ENCODE data around the gene KRTAP13-3. TPM values are rescaled to one million over a fixed set of nuclear protein-coding genes. Genes with fewer than 3 reads are reported as not detected.

Gene KRTAP13-3
- total and polyA plus RNA-seq, 2 of the 8 experiments (the other 6 are each of a cell fraction or from before 2014, with no cell fraction given), result not detected

- H3K4me3 ChIP-seq (ENCODE audit: extremely low read depth in 1 of 4, insufficient read depth in 2 of 4, low read depth in 3 of 4, low read length in 4 of 4), result no peak overlapping the region
- H2BK120ac ChIP-seq (replicated peaks; ENCODE audit: low read depth, low read length), result no peak overlapping the region
- no peak overlapping the region for H3K4me2 ChIP-seq (ENCODE audit: insufficient read depth in 1 of 2, low read depth in 2 of 2, low read length in 2 of 2)
- no peak overlapping the region for H3K27ac ChIP-seq (ENCODE audit: low read depth, low read length)
- no peak overlapping the region for H3K18ac ChIP-seq (ENCODE audit: extremely low read depth, low read length)
- no peaks in the 10 kb centered on the region for H3K23me2 ChIP-seq (ENCODE audit: low read depth, low read length)
- no peak overlapping the region for H3K23ac ChIP-seq (ENCODE audit: insufficient read length)
- H3K36me3 ChIP-seq (ENCODE audit: control insufficient read depth in 2 of 4, insufficient read depth in 4 of 4, low read length in 3 of 4), result no peaks in the 10 kb centered on the region
- H3K9ac ChIP-seq (replicated peaks in 1 of 4; ENCODE audit: extremely low read depth in 1 of 4, low read depth in 3 of 4, low read length in 3 of 4), result no peak overlapping the region
- no peaks in the 10 kb centered on the region for H3K79me2 ChIP-seq (ENCODE audit: control insufficient read depth in 1 of 2, insufficient read depth in 2 of 2, low read length in 2 of 2)
- H3K4ac ChIP-seq (replicated peaks; ENCODE audit: insufficient read length, low read depth, low read length), result no peak overlapping the region
- peak; percentile 66 for FAIRE-seq
- peaks cover 0 to 4% (median 0%) of the 10 kb centered on the region in 4 experiments; a peak in 1 of 7 replicates for H3K4me1 ChIP-seq (replicated peaks in 1 of 4; ENCODE audit: control insufficient read depth in 3 of 4, insufficient read depth in 4 of 4, low read length in 3 of 4)
- H4K91ac ChIP-seq (replicated peaks; ENCODE audit: insufficient read length, low read length), result no peak overlapping the region
- no peak overlapping the region for H4K5ac ChIP-seq (ENCODE audit: insufficient read length, low read depth, low read length)
- H3K14ac ChIP-seq (ENCODE audit: insufficient read length), result no peak overlapping the region
- WGBS, 2 experiments (ENCODE audit: extremely low coverage in 1 of 2, insufficient coverage in 1 of 2, insufficient read length in 1 of 2, insufficient replicate concordance in 2 of 2, low coverage in 1 of 2, low lambda C conversion rate in 2 of 2, missing lambda C conversion rate in 1 of 2), result 47% methylated on average over 10 of the region's 10 CpGs; no CpG with 5 or more reads in 1 of the 2 experiments
- H3K79me1 ChIP-seq (ENCODE audit: low read depth, low read length), result no peaks in the 10 kb centered on the region
- no peaks in the 10 kb centered on the region for H3K27me3 ChIP-seq (replicated peaks in 1 of 4; ENCODE audit: control insufficient read depth in 3 of 4, extremely low read depth in 1 of 4, insufficient read depth in 3 of 4, low read length in 3 of 4)
- no peak overlapping the region for H2AFZ ChIP-seq (ENCODE audit: low read length)
- DNase-seq (ENCODE audit: low read depth in 1 of 2, low spot score in 2 of 2), result peak; percentile 50 to 61
- H4K20me1 ChIP-seq (replicated peaks in 1 of 2; ENCODE audit: control insufficient read depth in 1 of 2, insufficient read depth in 2 of 2, low read length in 2 of 2), result no peaks in the 10 kb centered on the region
- CTCF ChIA-PET (ENCODE audit: partially characterized antibody), result interaction anchor here (0.6 to 2.4 kb wide), 22 partner anchors 10 to 1113 kb away, joined by 3 to 20 read pairs (median 3); partner anchors contain the start of gene KRTAP23-1
- no peak overlapping the region for H2BK15ac ChIP-seq (ENCODE audit: low read length)
- no peak overlapping the region for H4K8ac ChIP-seq (ENCODE audit: extremely low read depth, insufficient read depth, low read length)
- no peak overlapping the region for H2BK12ac ChIP-seq (ENCODE audit: low read depth, low read length)
- POLR2A ChIA-PET (ENCODE audit: partially characterized antibody), result interaction anchor here (1.1 kb wide), 1 partner anchor 16 kb away, joined by 3 read pairs; no protein-coding TSS in a partner anchor
- H2BK5ac ChIP-seq (ENCODE audit: low read depth, low read length), result no peak overlapping the region
- H3K56ac ChIP-seq (replicated peaks; ENCODE audit: insufficient read length, low read depth, low read length), result no peak overlapping the region
- no peaks in the 10 kb centered on the region for H3K9me3 ChIP-seq (ENCODE audit: insufficient read depth in 2 of 2, low read depth in 1 of 2, low read length in 1 of 2)
- H2AK5ac ChIP-seq (ENCODE audit: low read depth, low read length), result no peak overlapping the region
- H2BK20ac ChIP-seq (ENCODE audit: low read length), result no peak overlapping the region
- TF ChIP-seq SP4 (IDR thresholded peaks at IDR 0.05; ENCODE audit: low read length) (no peak), CHD2 (IDR thresholded peaks at IDR 0.05; ENCODE audit: low read length) (no peak), POLR2A (IDR thresholded peaks at IDR 0.05; ENCODE audit: control extremely low read depth in 1 of 2, low read depth in 2 of 2, low read length in 2 of 2) (no peak), HDAC6 (IDR thresholded peaks at IDR 0.05; ENCODE audit: low read depth, low read length) (no peak), CTBP2 (IDR thresholded peaks at IDR 0.05; ENCODE audit: borderline replicate concordance, insufficient read depth, insufficient read length, low read length) (no peak), RNF2 (IDR thresholded peaks at IDR 0.05; ENCODE audit: borderline replicate concordance, low read depth, low read length, missing control alignments, poor library complexity, severe bottlenecking) (no peak), SIRT6 (IDR thresholded peaks at IDR 0.05; ENCODE audit: low read length) (no peak), YY1 (IDR thresholded peaks at IDR 0.05; ENCODE audit: low read depth, low read length) (no peak), RAD21 (IDR thresholded peaks at IDR 0.05 in 1 of 2, conservative IDR thresholded peaks at IDR 0.05 in 1 of 2; ENCODE audit: low read depth in 2 of 2, low read length in 2 of 2) (peak; percentile 64 to 74), TCF12 (IDR thresholded peaks at IDR 0.05; ENCODE audit: low read depth, low read length) (no peak)
- TF ChIP-seq, protein P1, sequence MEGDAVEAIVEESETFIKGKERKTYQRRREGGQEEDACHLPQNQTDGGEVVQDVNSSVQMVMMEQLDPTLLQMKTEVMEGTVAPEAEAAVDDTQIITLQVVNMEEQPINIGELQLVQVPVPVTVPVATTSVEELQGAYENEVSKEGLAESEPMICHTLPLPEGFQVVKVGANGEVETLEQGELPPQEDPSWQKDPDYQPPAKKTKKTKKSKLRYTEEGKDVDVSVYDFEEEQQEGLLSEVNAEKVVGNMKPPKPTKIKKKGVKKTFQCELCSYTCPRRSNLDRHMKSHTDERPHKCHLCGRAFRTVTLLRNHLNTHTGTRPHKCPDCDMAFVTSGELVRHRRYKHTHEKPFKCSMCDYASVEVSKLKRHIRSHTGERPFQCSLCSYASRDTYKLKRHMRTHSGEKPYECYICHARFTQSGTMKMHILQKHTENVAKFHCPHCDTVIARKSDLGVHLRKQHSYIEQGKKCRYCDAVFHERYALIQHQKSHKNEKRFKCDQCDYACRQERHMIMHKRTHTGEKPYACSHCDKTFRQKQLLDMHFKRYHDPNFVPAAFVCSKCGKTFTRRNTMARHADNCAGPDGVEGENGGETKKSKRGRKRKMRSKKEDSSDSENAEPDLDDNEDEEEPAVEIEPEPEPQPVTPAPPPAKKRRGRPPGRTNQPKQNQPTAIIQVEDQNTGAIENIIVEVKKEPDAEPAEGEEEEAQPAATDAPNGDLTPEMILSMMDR (IDR thresholded peaks at IDR 0.05; ENCODE audit: control extremely low read depth in 1 of 3, insufficient read depth in 1 of 3, low read depth in 1 of 3, low read length in 3 of 3), result peak; percentile 68 to 77 (median 70)
Measured at GRCh38 chr21:30434033-30434631, 8.4 kb upstream of the KRTAP13-3 start.
